ENCODE measurements around the gene ABHD5. TPM values are rescaled to one million over a fixed set of nuclear protein-coding genes. Genes with fewer than 3 reads are reported as not detected.

The ABHD5 gene
- polyA plus RNA-seq, 3 donors from 2014 or later: 5.5 to 18.6 (median 10.0) TPM

GRCh38 chr3:43735618-43736017, 44.9 kb downstream of the ABHD5 start:
- Mint-ChIP-seq H3K4me1 (no peaks in the 10 kb centered on the region), H3K27ac (no peak overlapping the region), H3K36me3 (peaks cover 3 to 16% (median 15%) of the 10 kb centered on the region in 3 donors), H3K4me3 (no peak overlapping the region), H3K9me3 (no peaks in the 10 kb centered on the region), H3K27me3 (ENCODE audit: low read depth in 3 of 3) (peaks cover 0 to 2% (median 0%) of the 10 kb centered on the region in 3 donors)
- no peak for DNase-seq

- Mint-ChIP-seq H3K9me3 (peaks cover 0 to 2% (median 0%) of the 10 kb centered on the region in 6 donors), H3K27me3 (ENCODE audit: low read depth in 3 of 3) (peaks cover 0 to 2% (median 0%) of the 10 kb centered on the region in 3 donors), H3K27ac (peak overlapping the region in 1 of 6 donors; percentile 46), H3K4me3 (no peak overlapping the region), H3K36me3 (peaks cover 3 to 16% (median 15%) of the 10 kb centered on the region in 3 donors), H3K4me1 (no peaks in the 10 kb centered on the region)
- no peak for DNase-seq
Observed at GRCh38 chr3:43736558-43737440, 46.1 kb downstream of the ABHD5 start.

DNA sequence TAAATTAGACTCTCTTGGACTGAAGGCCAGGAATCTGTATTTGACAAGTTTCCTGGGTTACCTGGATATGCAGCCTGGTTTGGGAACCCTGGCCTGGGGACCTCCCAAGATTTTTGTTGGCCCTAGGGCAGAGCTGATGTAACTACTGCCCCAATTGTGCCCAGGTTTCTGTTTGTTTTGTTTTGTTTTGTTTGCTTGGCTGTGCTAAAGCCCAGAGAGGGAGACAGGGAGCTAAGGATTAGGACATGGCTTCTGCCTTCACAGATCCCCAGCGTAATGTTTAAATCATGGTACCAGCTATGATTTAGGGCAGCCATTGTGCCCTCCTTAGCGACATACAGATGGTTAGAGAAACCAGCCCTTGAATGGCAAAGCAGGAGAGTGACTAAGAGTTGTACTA, 47.6 kb downstream of the ABHD5 start:
- no peak for DNase-seq
- H3K9me3 Mint-ChIP-seq: peaks cover 0 to 2% (median 0%) of the 10 kb centered on the region in 6 donors

DNA sequence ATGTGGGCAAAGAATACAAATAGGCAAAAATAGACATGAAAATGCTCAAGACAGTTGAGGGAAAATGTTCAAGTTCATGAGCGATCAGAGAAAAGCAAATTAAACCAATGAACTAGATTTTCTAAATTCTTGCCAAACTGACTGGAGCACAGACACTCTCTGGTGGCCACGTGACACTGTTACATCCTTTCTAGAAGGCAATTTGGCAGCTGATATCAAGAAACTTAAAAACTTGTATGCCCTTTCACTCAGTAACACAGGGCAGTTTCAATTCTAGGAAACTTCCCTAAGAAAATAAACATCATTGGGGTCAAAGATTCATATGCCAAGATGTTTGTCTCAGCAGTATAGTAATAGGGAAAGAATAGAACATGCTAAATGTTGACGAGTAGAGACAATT, 52.2 kb downstream of the ABHD5 start:
- Mint-ChIP-seq H3K4me3 (no peak overlapping the region), H3K27ac (no peak overlapping the region), H3K9me3 (peaks cover 0 to 4% (median 0%) of the 10 kb centered on the region in 6 donors), H3K36me3 (peaks cover 0 to 3% (median 0%) of the 10 kb centered on the region in 3 donors), H3K27me3 (ENCODE audit: low read depth in 3 of 3) (peaks cover 2 to 9% (median 3%) of the 10 kb centered on the region in 3 donors), H3K4me1 (no peaks in the 10 kb centered on the region)
- DNase-seq: no peak

More for the DNA sequence above, 47.6 kb downstream of the ABHD5 start:
- H3K4me1 Mint-ChIP-seq: no peaks in the 10 kb centered on the region
- H3K36me3 Mint-ChIP-seq: peaks cover 0 to 15% (median 12%) of the 10 kb centered on the region in 3 donors
- H3K27ac Mint-ChIP-seq: no peak overlapping the region
- no peak overlapping the region for H3K4me3 Mint-ChIP-seq
- H3K27me3 Mint-ChIP-seq (ENCODE audit: low read depth in 3 of 3): peaks cover 0 to 6% (median 2%) of the 10 kb centered on the region in 3 donors

DNA sequence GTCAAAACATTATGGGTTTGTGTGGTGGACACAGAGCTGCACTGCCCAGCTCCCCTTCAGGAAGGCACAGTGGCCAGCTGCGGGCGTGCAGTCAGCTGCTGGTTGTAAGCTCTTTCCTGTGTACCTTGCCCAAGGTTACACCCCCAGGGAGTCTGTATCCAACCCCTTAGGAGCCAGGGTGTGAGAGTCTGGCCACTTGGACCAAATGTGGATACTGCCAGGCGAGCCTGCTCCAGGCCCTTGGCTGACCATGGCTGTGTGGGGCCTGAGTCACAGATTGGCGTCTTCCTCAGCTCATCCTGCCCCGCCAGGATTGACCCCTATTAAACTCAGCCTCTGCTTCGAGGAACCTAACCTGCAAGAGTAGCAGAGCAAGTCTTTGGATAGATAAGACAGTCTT, 56.9 kb downstream of the ABHD5 start:
- peaks cover 0 to 4% (median 0%) of the 10 kb centered on the region in 6 donors for H3K9me3 Mint-ChIP-seq
- no peaks in the 10 kb centered on the region for H3K4me1 Mint-ChIP-seq
- H3K36me3 Mint-ChIP-seq: peaks cover 0 to 3% (median 0%) of the 10 kb centered on the region in 3 donors
- DNase-seq: no peak
- H3K27ac Mint-ChIP-seq: no peak overlapping the region
- H3K27me3 Mint-ChIP-seq (ENCODE audit: low read depth in 3 of 3): peaks cover 2 to 7% (median 2%) of the 10 kb centered on the region in 3 donors
- no peak overlapping the region for H3K4me3 Mint-ChIP-seq

- Mint-ChIP-seq H3K9me3 (peaks cover 0 to 4% (median 0%) of the 10 kb centered on the region in 6 donors), H3K4me3 (no peak overlapping the region), H3K27me3 (ENCODE audit: low read depth in 3 of 3) (peaks cover 2 to 5% (median 2%) of the 10 kb centered on the region in 3 donors), H3K27ac (no peak overlapping the region), H3K4me1 (no peaks in the 10 kb centered on the region), H3K36me3 (peaks cover 0 to 3% (median 0%) of the 10 kb centered on the region in 3 donors)
- DNase-seq: no peak
Observed at GRCh38 chr3:43748179-43748578, 57.4 kb downstream of the ABHD5 start.

DNA sequence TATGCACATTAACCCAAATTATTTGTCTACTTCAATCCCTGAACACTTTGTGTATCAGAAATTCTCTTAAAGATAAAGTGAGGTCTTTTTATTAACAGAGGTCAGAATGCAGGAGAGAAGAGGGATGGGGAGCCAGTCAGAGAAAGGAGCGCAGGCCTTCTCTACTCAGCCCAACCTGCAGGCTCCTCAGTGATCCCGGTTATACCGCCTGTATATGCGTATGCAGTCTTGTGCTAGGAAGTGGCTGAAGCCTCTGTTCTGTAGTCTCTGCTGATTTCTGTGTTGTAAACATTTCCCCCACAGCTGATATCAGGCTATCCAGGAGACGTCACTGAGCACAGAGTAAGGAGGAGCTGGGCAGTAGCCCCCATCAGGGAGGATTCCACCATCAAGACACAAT, 57.9 kb downstream of the ABHD5 start:
- no peak for DNase-seq

DNA sequence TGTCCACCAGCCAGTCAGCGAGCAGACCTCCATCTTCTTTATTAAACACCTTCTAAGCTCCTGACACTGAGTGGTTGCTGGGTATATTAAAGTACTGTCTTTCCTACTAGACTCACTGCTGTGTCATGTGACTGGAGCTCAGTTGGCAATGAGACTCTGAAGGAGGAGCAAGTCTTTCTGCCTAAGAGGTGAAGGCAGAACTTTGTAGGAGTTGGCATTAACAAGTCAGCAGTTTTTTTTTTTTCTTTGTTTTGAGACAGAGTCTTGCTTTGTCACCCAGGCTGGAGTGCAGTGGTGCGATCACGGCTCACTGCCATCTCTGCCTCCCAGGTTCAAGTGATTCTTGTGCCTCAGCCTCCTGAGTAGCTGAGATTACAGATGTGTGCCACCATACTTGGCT, 62.2 kb downstream of the ABHD5 start:
- Mint-ChIP-seq H3K4me3 (no peak overlapping the region), H3K4me1 (peaks cover 4 to 7% of the 10 kb centered on the region in 2 donors), H3K27ac (no peak overlapping the region), H3K36me3 (no peaks in the 10 kb centered on the region), H3K27me3 (ENCODE audit: low read depth in 3 of 3) (peaks cover 0 to 5% (median 0%) of the 10 kb centered on the region in 3 donors), H3K9me3 (peaks cover 0 to 1% (median 0%) of the 10 kb centered on the region in 6 donors)
- DNase-seq: no peak

More for the DNA sequence above, 57.9 kb downstream of the ABHD5 start:
- peaks cover 2 to 5% (median 2%) of the 10 kb centered on the region in 3 donors for H3K27me3 Mint-ChIP-seq (ENCODE audit: low read depth in 3 of 3)
- H3K27ac Mint-ChIP-seq: no peak overlapping the region
- H3K9me3 Mint-ChIP-seq: peaks cover 0 to 4% (median 0%) of the 10 kb centered on the region in 6 donors
- H3K36me3 Mint-ChIP-seq: peaks cover 0 to 3% (median 0%) of the 10 kb centered on the region in 3 donors
- H3K4me3 Mint-ChIP-seq: no peak overlapping the region
- H3K4me1 Mint-ChIP-seq: no peaks in the 10 kb centered on the region

DNA sequence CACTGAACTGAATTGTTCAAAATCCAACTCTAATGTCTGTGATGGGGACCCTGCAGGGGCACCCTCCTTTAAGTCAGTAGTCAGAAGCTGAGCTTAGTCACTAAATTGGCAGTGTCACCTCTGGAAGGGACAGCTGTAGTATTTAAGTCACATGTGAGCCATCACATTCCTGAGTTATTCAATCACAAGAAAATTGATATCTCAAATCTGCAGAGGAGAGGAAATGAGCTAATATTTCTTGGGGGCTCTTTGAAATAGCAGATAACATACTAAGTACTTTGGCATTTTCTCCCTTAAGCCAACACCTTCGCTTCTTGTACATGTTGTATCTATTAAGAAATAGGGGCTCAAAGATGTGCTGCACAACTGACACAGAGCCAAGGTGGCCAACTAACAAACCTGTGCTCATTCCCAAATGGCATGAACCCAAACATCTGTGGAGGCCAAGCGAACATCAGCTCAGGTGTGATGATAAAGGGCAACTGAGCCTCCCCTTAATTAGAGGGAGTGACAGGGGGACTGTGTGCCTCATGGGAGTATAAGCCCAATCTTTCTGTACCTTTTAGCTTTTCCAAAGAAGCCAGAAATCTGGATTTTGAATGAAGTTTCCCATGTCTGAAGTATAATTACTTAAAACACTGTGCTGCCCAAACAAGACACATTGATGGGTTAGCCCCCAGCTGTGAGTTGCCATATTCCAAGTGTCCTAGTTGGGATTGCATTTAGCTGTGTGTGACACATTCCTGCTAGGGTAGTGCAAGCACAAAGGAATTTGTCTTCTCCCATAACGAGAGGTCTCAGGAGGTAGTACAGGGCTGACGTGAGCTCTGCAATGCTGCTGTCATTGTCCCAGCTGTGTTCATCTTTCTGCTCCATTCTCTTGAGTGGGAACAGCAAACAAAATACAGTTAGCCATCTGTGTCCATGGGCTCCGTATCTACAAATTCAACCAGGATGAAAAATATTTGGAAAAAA, 63.3 kb downstream of the ABHD5 start:
- Mint-ChIP-seq H3K4me3 (no peak overlapping the region), H3K4me1 (peaks cover 4 to 7% of the 10 kb centered on the region in 2 donors), H3K9me3 (no peaks in the 10 kb centered on the region), H3K27me3 (ENCODE audit: low read depth in 3 of 3) (peaks cover 0 to 5% (median 4%) of the 10 kb centered on the region in 3 donors), H3K27ac (no peak overlapping the region), H3K36me3 (no peaks in the 10 kb centered on the region)
- no peak for DNase-seq

DNA sequence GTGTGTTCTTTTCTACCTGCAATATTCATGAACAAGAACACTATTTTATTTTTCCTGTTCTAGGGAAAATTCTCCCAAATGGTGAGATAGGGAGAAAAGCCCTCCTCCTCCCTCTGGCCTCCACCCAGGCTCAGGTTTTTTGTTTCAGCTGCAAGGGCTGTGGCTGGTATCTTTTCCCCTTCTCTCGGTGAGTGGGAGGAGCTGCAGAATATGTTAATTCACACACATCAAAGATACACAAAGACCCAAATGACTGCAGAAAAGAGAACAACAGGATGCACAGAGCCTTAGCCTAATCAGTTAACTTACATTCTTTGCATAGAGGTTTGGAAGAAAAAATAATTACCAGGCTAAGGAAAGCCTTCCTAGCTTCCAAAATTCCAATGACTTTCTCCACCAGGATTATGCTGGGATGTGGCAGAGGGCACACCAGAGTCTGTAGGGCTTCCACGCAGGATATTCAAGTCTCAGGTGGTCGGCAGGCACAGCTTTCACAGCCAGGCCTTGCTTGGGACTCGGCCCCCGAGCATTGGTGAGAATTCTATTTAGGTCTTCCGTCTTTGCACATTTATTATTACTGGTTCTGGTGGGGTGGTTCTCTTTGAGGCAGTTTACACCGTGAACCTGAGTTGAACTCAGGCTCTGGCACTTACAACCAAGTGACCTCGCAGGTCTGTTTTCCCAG, 64.9 kb downstream of the ABHD5 start:
- no peaks in the 10 kb centered on the region for H3K9me3 Mint-ChIP-seq
- DNase-seq: no peak
- H3K4me3 Mint-ChIP-seq: no peak overlapping the region
- peak overlapping the region in 1 of 6 donors; percentile 21 for H3K27ac Mint-ChIP-seq
- H3K4me1 Mint-ChIP-seq: peaks cover 4 to 7% of the 10 kb centered on the region in 2 donors
- H3K27me3 Mint-ChIP-seq (ENCODE audit: low read depth in 3 of 3): peaks cover 0 to 11% (median 4%) of the 10 kb centered on the region in 3 donors
- H3K36me3 Mint-ChIP-seq: no peaks in the 10 kb centered on the region

GRCh38 chr3:43757666-43758321, 67.1 kb downstream of the ABHD5 start:
- Mint-ChIP-seq H3K36me3 (no peaks in the 10 kb centered on the region), H3K27me3 (ENCODE audit: low read depth in 3 of 3) (peaks cover 0 to 10% (median 4%) of the 10 kb centered on the region in 3 donors), H3K27ac (no peak overlapping the region), H3K9me3 (no peaks in the 10 kb centered on the region), H3K4me1 (peaks cover 14 to 15% of the 10 kb centered on the region in 2 donors), H3K4me3 (no peak overlapping the region)
- no peak for DNase-seq

DNA sequence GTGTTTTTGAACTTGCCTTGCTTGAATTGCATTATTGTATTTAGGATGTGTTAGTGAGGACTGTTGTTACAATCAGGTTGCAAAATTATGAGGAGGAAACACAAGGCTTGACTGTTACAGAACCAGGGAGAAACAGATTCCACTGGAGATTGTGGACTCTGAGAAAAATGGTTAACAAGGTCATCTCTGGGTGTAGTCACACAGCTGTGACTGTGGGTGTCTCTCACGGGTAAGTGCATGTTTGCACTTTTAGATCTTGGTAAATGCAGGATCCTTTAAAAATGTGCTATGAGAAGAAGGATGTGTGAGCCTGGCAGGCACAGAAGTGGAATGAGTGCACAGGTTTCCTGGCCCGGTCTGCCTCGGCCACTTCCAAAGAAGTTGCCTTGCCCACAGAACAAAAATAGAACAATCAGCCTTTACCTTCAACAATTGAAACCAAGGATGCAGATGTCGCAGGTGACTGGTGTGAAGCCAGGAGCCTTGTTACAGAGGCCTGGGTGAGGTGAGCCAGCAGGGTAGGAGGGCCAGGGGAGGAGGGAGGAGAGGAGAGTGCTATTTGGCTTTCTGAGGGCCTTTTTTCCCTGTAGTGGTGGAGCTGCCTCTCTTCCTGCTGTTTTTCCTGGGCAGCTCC, 68.0 kb downstream of the ABHD5 start:
- Mint-ChIP-seq H3K9me3 (no peaks in the 10 kb centered on the region), H3K36me3 (no peaks in the 10 kb centered on the region), H3K27me3 (ENCODE audit: low read depth in 3 of 3) (peaks cover 0 to 10% (median 4%) of the 10 kb centered on the region in 3 donors), H3K27ac (no peak overlapping the region), H3K4me3 (no peak overlapping the region), H3K4me1 (peaks cover 14 to 15% of the 10 kb centered on the region in 2 donors)
- DNase-seq: no peak

All from immature natural killer cell (primary cell).